Type B pancreatic cell (in vitro differentiated cells): ENCODE data around the gene SHROOM2. TPM values are rescaled to one million over a fixed set of nuclear protein-coding genes. Genes with fewer than 3 reads are reported as not detected.

Experiments used
- DNase-seq: peaks from one replicate; pipeline ENCODE4 v3.0.0; 2021; ENCODE audit warnings: mixed read lengths; ENCODE audit not compliant: unreplicated experiment; ENCODE audit errors: extremely low spot score
- H3K27ac Mint-ChIP-seq: 2 replicates; pipeline ENCODE4 v1.8.0; 2021; ENCODE audit warnings: mild to moderate bottlenecking, mixed read lengths
- H3K27me3 Mint-ChIP-seq: 2 replicates; pipeline ENCODE4 v1.8.0; 2021; ENCODE audit warnings: mixed read lengths
- H3K36me3 Mint-ChIP-seq: 2 replicates; pipeline ENCODE4 v1.8.0; 2021; ENCODE audit warnings: mixed read lengths
- H3K4me1 Mint-ChIP-seq: one replicate; pipeline ENCODE4 v1.8.0; 2021; ENCODE audit warnings: mixed read lengths; ENCODE audit not compliant: unreplicated experiment
- H3K4me3 Mint-ChIP-seq: 2 replicates; pipeline ENCODE4 v1.8.0; 2021; ENCODE audit warnings: mild to moderate bottlenecking, mixed read lengths
- H3K9me3 Mint-ChIP-seq: 2 replicates; pipeline ENCODE4 v1.8.0; 2021; ENCODE audit warnings: mixed read lengths
- CTCF ChIP-seq: fragments of 200-600 bp; sonication (generic); conservative IDR thresholded peaks from 2 replicates; pipeline ENCODE4 v1.5.0; 2021; ENCODE audit warnings: antibody characterized with exemption, mild to moderate bottlenecking
- long read RNA-seq: library from polyadenylated mRNA; unstranded; transcript quantifications from one replicate; pipeline ENCODE4 v2.0.0, GENCODE V29; 2020
- total RNA-seq: library from RNA; stranded (reverse); gene quantifications from 2 replicates; pipeline ENCODE4 v1.2.1, GENCODE V29; 2021; ENCODE audit warnings: low replicate concordance

Gene SHROOM2
- 8.4 and 16.2 TPM in 2 replicates for total RNA-seq
- long read RNA-seq, partial matches to known transcripts, result 1 of 6 reads
- long read RNA-seq, other reads (novel, unspliced or antisense), result 5 of 6 reads

- Mint-ChIP-seq H3K4me1 (no peaks in the 10 kb centered on the region), H3K36me3 (no peaks in the 10 kb centered on the region), H3K27ac (peak within 1 kb of the TSS; percentile 86), H3K4me3 (peak within 1 kb of the TSS; percentile 95), H3K9me3 (peaks cover 7% of the 10 kb centered on the region), H3K27me3 (peaks cover 3% of the 10 kb centered on the region)
- no peak for DNase-seq
- TF ChIP-seq CTCF, result no peak
These were observed at the start of gene SHROOM2 for GRCh38 chrX:9785944-9786797. Gene SHROOM2, plus strand, starts transcription at chrX:9786429. Its CDS starts 117 bp downstream, at chrX:9786546.

GRCh38 chrX:9737363-9737762, 48.9 kb upstream of the SHROOM2 start:
- peaks cover 6% of the 10 kb centered on the region for H3K9me3 Mint-ChIP-seq
- H3K27ac Mint-ChIP-seq, result no peak overlapping the region
- no peak overlapping the region for H3K4me3 Mint-ChIP-seq
- peaks cover 5% of the 10 kb centered on the region for H3K36me3 Mint-ChIP-seq
- TF ChIP-seq CTCF, result no peak
- H3K27me3 Mint-ChIP-seq, result no peaks in the 10 kb centered on the region
- no peaks in the 10 kb centered on the region for H3K4me1 Mint-ChIP-seq
- no peak for DNase-seq

GRCh38 chrX:9738151-9738550, 48.1 kb upstream of the SHROOM2 start:
- no peaks in the 10 kb centered on the region for H3K4me1 Mint-ChIP-seq
- peaks cover 6% of the 10 kb centered on the region for H3K9me3 Mint-ChIP-seq
- no peak for DNase-seq
- no peak overlapping the region for H3K27ac Mint-ChIP-seq
- no peak for TF ChIP-seq CTCF
- no peaks in the 10 kb centered on the region for H3K27me3 Mint-ChIP-seq
- H3K4me3 Mint-ChIP-seq, result no peak overlapping the region
- peaks cover 5% of the 10 kb centered on the region for H3K36me3 Mint-ChIP-seq

- Mint-ChIP-seq H3K4me3 (no peak overlapping the region), H3K27ac (no peak overlapping the region), H3K4me1 (no peaks in the 10 kb centered on the region), H3K36me3 (peaks cover 5% of the 10 kb centered on the region), H3K27me3 (no peaks in the 10 kb centered on the region), H3K9me3 (peaks cover 10% of the 10 kb centered on the region)
- DNase-seq, result no peak
- TF ChIP-seq CTCF, result no peak
These were observed 47.1 kb upstream of the SHROOM2 start for GRCh38 chrX:9739130-9739529.

GRCh38 chrX:9745417-9746115, 40.7 kb upstream of the SHROOM2 start:
- Mint-ChIP-seq H3K4me3 (no peak overlapping the region), H3K4me1 (peaks cover 9% of the 10 kb centered on the region), H3K27ac (peak overlapping the region; percentile 82)

More at GRCh38 chrX:9745417-9746115, 40.7 kb upstream of the SHROOM2 start:
- Mint-ChIP-seq H3K9me3 (peaks cover 9% of the 10 kb centered on the region), H3K36me3 (peaks cover 5% of the 10 kb centered on the region), H3K27me3 (no peaks in the 10 kb centered on the region)
- TF ChIP-seq CTCF, result no peak
- no peak for DNase-seq
